HG02840 (cell line): Measurements from ENCODE around the gene KIF12.
"Not testable (repeated sequence)": the region's sequence is repeated elsewhere in the genome, so short reads cannot be mapped to it uniquely, and the experiment has no call there.

ENCODE experiments used
- ATAC-seq: cut with Tn5 transposase; IDR thresholded peaks from one replicate; pipeline ENCODE4 v1.9.1; 2021; ENCODE audit warnings: mild to moderate bottlenecking, moderate library complexity, moderate number of reproducible peaks; ENCODE audit not compliant: unreplicated experiment, low FRiP score

Gene KIF12

GRCh38 chr9:114098936-114099668 lies at the start of gene KIF12:
KIF12 (minus strand) TSS chr9:114099292; CDS start chr9:114099276, 16 bp downstream.
- no peak for ATAC-seq

- ATAC-seq, result no peak
Observed at GRCh38 chr9:114146735-114147134, 47.6 kb upstream of the KIF12 start.

DNA sequence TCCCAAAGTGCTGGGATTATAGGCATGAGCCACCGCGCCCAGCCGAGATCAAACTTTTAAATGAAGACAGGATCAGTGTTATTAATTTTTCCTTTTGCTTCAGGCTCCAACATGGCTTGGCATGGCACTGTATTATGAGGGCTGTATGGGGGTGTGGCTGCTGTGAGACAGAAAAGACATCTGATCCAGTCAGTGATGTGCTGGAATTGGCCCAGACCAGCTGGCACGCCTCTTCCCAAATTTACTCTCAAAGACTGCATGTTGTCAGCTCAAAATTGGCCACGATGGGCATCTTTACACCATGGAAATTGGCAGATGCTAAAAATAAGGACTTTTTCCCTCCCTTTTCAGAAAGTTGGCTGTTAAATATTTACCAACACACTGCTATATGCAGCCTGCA lies 44.1 kb upstream of the KIF12 start:
- no peak for ATAC-seq

DNA sequence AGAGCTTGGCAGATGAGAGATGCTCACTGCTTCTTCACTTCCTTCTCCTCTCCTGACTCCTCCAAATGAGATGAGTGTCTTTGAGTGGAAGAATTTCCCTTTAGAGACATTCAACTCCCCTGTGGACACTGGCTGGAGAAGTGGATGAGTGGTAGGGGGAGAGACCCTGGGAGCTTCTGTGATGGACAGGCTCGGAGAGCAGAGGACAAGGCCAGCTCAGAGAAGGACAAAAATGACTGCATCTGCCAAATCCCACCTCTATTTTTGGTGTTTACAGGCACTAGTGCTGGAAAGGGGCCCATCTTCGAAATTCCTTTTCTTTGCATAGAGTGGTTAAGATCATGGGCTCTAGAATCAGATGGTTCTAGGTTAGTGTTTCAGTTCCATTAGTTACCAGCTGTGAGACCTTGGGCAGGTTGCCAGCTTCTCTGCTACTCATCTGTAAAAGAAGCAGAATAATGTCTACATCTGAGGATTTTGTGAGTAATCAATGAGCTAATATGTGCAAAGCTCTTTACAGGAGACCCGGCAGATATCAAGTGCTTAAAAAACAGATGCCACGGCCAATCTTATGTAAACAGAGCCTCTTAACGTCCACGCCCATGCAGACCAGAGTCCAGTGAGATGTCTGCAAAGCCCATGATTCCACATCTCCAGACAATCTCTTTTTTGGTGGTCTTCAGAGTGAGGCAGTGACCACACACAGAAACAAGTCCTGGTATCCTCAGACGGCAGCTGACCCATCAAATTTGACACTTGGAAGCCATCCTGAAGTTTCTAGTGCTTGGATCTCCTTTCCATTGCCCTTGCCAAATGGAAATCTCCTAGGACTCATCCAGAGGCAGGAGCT lies 42.7 kb upstream of the KIF12 start:
- ATAC-seq, result no peak

DNA sequence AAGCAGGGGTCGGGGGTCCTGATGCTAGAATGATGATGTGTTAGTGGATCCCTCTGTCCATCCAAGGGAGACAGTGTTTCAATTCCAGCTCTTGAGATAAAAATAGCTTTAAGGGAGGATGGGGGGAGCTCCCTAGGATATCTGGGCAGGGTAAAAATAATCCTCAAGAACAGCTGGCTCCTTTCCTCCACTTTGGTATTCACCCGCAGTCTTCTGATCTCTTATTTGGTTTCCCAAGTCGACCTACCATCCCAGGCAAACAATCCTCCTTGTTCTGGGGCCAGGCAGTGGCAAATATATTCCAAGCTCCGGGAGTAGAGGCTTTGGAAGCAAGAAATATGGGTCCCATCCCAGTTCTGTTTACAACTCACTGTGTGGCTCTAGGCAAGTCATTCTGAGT lies 41.8 kb upstream of the KIF12 start:
- no peak for ATAC-seq

DNA sequence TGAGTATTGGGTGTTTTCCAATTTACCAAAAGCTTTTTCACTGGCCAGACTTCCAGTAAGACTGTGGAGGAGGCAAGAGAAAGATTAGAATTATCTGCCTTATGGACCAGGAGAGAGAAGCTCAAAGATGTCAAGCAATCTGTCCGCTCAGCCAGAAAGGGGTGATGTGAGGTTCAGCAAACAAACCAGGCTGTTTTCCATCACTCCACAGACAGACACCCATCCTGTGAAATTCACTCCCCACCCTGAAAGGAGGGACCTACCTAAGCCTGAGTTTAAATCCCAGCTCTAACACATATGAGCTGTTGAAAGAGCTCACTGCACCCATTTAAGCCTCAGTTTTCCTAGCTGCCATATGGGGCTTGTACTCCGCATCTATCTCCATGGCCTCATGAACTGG lies 41.3 kb upstream of the KIF12 start:
- no peak for ATAC-seq

- no peak for ATAC-seq
Observed at GRCh38 chr9:114139071-114139470, 40.0 kb upstream of the KIF12 start.

GRCh38 chr9:114138552-114138971 lies 39.5 kb upstream of the KIF12 start:
- no peak for ATAC-seq

DNA sequence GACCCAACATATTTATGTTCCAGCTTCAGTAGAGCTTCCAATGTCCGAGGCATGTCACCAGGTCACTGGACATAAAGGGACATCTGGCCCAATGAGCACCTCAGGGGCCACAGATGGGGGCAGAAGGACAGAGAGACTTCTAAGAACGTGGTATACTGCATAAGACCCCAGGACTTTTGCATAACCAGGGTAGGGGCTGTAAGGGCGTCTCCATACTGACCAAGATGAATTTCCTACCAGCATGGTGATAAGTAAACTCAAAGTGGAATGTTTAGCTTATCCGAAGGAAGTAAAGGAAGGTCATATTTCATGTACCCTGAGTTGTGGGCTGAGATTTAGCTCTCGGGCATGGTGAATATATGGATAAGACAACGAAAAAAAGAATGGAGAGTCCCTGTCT lies 38.7 kb upstream of the KIF12 start:
- no peak for ATAC-seq

GRCh38 chr9:114134827-114135396 lies 35.8 kb upstream of the KIF12 start:
- no peak for ATAC-seq

GRCh38 chr9:114132550-114132918 lies 33.4 kb upstream of the KIF12 start:
- ATAC-seq, result no peak

- no peak for ATAC-seq
Observed at GRCh38 chr9:114131808-114132549, 32.9 kb upstream of the KIF12 start.

DNA sequence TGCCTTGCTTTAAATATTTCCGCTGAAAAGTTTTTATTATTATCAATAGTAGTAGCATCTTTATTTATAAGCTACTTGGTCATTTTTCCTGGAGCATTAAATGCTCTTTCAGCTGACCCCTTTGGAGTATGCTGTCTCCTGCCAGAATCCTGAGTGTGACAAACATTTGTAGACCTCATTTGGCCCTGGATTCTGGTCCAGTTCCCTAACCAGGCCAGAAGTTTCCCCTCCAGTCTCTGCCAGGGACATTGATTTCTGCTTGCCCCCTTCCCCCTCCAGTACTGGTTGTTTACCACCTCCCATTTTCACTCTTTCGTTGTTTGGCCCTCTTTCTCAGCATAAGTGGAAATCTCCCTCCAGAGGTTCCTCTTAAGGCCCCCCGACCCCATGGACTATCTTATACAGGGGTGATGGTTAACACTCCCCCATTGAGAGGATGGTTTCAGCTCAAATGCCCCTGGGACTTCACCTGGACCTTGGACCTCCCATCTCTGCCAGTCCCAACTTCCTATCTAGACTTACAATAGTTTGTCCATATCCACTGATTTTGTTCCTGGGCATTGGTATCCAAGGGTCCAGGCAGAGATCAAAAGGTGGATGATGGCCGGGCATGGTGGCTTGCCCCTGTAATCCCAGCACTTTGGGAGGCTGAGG lies 31.7 kb upstream of the KIF12 start:
- ATAC-seq, result no peak

DNA sequence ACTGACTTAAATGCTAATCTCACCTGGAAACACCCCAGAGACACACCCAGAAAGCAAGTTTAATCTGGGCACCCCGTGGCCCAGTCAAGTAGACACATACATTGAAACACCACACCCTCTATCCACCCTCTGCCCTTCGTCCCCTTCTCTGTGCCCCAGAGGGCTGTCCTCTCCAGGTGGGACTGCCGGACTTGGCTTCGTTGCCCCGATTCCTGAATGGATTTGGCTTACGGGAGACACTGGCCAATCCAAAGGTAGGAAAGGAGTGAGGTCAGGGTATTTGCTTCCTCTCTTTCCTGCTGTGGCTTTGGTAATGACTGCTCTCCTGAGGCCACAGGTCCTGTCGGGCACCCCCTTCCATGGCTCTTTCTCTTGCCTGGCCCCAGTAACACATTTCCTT lies 31.0 kb upstream of the KIF12 start:
- no peak for ATAC-seq

DNA sequence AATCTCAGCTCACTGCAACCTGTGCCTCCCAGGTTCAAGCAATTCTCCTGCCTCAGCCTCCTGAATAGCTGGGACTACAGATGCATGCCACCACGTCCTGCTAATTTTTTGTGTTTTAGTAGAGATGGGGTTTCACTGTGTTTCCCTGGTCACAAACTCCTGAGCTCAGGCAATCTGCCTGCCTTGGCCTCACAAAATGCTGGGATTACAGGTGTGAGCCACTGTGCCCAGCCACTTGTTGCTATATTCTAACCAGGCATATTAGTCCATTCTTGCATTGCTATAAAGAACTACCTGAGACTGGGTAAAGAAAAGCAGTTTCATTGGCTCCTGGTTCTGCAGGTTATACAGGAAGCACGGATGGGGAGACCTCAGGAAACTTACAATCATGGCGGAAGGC lies 29.7 kb upstream of the KIF12 start:
- ATAC-seq, result not testable (repeated sequence)

GRCh38 chr9:114126247-114127060 lies 27.4 kb upstream of the KIF12 start:
- no peak for ATAC-seq

GRCh38 chr9:114125476-114126013 lies 26.5 kb upstream of the KIF12 start:
- ATAC-seq, result no peak

DNA sequence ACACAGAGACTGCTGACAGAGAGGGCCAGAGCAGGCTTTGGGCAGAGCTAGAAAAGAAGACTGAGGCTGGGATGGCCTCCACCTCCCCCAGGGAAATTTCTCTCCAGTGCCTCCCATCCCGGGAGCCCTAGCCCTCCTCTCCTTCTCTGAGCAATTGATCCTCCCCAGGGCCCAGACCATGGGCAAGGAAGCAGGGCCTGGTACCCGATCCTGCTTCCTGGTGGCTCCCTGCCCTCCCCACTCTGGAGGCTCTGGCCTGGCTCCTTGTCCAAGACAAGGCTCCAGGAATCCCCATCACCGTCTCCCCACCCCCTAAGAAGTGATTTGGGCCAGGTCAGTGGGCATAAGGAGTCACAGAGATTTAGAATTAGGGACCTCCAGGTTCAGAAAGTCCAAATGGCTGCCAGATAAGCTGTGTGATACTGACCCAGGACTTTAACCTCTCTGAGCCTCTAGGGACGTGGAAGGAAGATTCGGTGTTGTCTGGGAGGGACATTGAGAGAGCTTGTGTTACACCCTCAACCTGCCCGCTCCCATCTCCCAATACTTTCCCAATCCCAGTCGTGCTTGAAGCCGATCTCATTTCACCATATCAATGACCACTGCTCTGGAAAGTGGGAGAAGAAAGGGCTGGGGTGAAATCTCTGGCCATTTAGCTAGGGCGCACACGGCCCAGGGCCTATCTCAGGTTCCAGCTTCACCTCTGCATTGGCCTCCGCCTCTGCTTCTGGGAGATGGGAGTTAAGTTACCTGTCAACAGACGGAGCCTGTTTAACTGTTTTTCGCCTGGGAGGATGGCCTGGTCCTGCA lies 25.8 kb upstream of the KIF12 start:
- ATAC-seq, result no peak
